Testis (tissue), 3 donors: ENCODE results near the gene BCL6B. TPM values are rescaled to one million over a fixed set of nuclear protein-coding genes. Genes with fewer than 3 reads are reported as not detected.

Experiments
- DNase-seq: peaks from one replicate; pipeline ENCODE4 v3.0.0-alpha.2; 2019
- H3K27ac ChIP-seq, 2 donors: fragments of 200-600 bp; sonication (generic); one replicate each; pipeline ENCODE4 v1.5.1; 2019
- H3K27me3 ChIP-seq: fragments of 200-600 bp; sonication (generic); one replicate; pipeline ENCODE4 v1.5.1; 2019
- H3K36me3 ChIP-seq: fragments of 200-600 bp; sonication (generic); one replicate; pipeline ENCODE4 v1.5.1; 2017; ENCODE audit warnings: low read depth; ENCODE audit errors: missing control alignments
- H3K4me1 ChIP-seq: fragments of 200-600 bp; sonication (generic); one replicate; pipeline ENCODE4 v1.5.1; 2019
- H3K4me3 ChIP-seq, 2 donors: fragments of 200-600 bp; sonication (generic); one replicate each; pipeline ENCODE4 v1.5.1; 2017 to 2019
- H3K9me3 ChIP-seq: fragments of 200-600 bp; sonication (generic); one replicate; pipeline ENCODE4 v1.5.1; 2017
- POLR2A ChIP-seq: fragments of 450-650 bp; IDR thresholded peaks from one replicate; pipeline ENCODE4 v1.6.1; 2017; ENCODE audit warnings: antibody characterized with exemption, mild to moderate bottlenecking, moderate library complexity
- WGBS, 2 donors: methylation state at CpG; one replicate each; pipeline ENCODE4 v1.1.5; 2018; 5-methylcytosine and 5-hydroxymethylcytosine counted together
- intact Hi-C: fragments of 100-400 bp; cut with DNase I; formaldehyde crosslinking; loops from one replicate; pipeline ENCODE4 v1.15.1; 2023; ENCODE audit warnings: low total_unique reads
- polyA plus RNA-seq: library from polyadenylated mRNA; stranded (reverse); fragments of 350-450 nt; fragmentation: Illumina TruSeq; extraction: RNeasy Lipid Tissue Mini Kit (QIAGEN cat#74804); gene quantifications from one replicate; pipeline ENCODE4 v1.2.3, GENCODE V29; 2014; ENCODE audit warnings: low read depth, low replicate concordance; ENCODE audit not compliant: insufficient read depth
- total RNA-seq, 2 donors: library from RNA; depleted of rRNA; stranded (reverse); fragments of >200 nt; gene quantifications; one replicate each; pipeline ENCODE4 v1.2.3, GENCODE V29; 2016
- TF ChIP-seq, protein P1 (sequence below), 3 experiments: fragments of 450-650 bp in 2 of 3; fragments of 200-600 bp in 1 of 3; sonication (generic) in 1 of 3; IDR thresholded peaks; one replicate each; pipeline ENCODE4 v1.5.1; 2016 to 2019; ENCODE audit warnings: antibody characterized with exemption in 3 of 3, mild to moderate bottlenecking in 2 of 3, moderate library complexity in 1 of 3

The BCL6B gene
- total and polyA plus RNA-seq, 3 donors from 2014 or later, result 2.5 to 4.6 (median 3.5) TPM

DNA sequence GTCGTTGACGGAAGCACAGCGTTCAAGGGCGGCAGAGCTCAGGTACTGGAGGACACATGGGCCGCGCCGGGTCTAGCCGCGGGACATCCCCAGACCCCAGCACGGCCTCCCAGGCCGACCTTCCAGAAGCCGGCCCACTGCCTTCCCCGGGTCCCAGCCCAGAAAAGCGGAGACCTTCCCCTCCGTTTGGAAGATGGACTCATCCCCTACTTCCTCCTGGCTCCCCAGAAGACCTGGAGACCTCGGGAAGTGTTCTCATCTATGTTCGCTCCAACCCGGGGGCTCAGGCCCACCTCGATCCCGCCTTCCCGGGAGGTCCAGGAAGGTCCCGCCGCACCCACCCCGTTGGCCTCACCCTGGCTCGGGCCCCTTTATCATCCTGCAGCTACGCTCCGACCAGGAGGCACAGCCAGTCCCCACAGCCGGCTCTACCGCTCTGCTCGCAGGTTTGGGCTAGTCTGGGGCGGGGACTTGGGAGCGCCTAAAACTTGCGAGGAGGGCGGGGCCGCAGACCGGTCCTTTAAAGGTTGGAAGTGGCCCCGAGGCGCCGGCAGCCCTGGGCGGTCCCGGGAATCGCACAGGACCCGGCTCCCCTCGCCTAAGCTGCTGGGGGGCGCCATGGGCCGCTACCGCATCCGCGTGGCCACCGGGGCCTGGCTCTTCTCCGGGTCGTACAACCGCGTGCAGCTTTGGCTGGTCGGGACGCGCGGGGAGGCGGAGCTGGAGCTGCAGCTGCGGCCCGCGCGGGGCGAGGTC, 27.2 kb upstream of the BCL6B start, which contains the start of gene ALOX12:
TSS of gene ALOX12 (plus strand) at position 550 of the 756 bp plus-strand sequence. CDS start at position 619, 69 bp downstream.
- no peak for TF ChIP-seq POLR2A
- TF ChIP-seq, protein P1, sequence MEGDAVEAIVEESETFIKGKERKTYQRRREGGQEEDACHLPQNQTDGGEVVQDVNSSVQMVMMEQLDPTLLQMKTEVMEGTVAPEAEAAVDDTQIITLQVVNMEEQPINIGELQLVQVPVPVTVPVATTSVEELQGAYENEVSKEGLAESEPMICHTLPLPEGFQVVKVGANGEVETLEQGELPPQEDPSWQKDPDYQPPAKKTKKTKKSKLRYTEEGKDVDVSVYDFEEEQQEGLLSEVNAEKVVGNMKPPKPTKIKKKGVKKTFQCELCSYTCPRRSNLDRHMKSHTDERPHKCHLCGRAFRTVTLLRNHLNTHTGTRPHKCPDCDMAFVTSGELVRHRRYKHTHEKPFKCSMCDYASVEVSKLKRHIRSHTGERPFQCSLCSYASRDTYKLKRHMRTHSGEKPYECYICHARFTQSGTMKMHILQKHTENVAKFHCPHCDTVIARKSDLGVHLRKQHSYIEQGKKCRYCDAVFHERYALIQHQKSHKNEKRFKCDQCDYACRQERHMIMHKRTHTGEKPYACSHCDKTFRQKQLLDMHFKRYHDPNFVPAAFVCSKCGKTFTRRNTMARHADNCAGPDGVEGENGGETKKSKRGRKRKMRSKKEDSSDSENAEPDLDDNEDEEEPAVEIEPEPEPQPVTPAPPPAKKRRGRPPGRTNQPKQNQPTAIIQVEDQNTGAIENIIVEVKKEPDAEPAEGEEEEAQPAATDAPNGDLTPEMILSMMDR (IDR thresholded peaks at IDR 0.05), result no peak
- H3K27ac ChIP-seq, result no peak within 1 kb of the TSS
- 26 to 41% methylated on average over 7 to 56 of the region's 64 CpGs for WGBS, 2 donors
- H3K4me1 ChIP-seq, result no peaks in the 10 kb centered on the region
- no peaks in the 10 kb centered on the region for H3K27me3 ChIP-seq
- H3K4me3 ChIP-seq, result peak within 1 kb of the TSS; percentile 9 to 40
- no peak for DNase-seq
- intact Hi-C loops, result no loop called here
- H3K36me3 ChIP-seq, result no peaks in the 10 kb centered on the region
- H3K9me3 ChIP-seq, result no peaks in the 10 kb centered on the region

DNA sequence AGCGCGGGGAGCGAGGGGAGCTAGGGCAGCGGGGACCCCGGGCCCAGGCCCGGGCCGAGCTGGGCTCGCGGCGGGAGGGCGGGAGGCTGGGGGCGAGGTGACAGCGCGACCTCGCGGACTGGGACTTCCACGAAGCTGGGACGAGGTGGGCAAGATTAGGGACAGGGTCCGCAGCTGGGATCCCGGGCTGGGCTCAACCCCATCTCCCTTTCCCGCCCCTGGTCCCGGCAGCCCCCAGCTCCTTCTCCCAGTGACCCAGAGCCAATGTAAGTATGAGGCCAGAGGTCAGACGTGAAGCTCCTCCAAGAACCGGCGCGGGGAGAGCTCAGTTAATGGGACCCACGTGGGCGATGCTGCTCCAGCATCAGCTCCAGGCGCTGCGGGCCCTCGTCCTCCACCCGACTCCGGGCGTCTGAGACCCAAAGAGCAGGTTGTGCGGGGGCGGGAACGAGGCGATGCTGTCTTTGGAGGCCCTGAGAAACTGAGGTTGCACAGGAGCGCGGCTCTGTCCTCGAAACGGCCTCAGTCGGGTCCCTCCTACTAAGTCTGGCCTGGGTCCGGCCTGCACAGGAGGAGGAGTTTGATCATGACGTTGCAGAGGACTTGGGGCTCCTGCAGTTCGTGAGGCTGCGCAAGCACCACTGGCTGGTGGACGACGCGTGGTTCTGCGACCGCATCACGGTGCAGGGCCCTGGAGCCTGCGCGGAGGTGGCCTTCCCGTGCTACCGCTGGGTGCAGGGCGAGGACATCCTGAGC, 26.4 kb upstream of the BCL6B start:
- 49 to 61% methylated on average over 28 to 57 of the region's 58 CpGs for WGBS, 2 donors

DNA sequence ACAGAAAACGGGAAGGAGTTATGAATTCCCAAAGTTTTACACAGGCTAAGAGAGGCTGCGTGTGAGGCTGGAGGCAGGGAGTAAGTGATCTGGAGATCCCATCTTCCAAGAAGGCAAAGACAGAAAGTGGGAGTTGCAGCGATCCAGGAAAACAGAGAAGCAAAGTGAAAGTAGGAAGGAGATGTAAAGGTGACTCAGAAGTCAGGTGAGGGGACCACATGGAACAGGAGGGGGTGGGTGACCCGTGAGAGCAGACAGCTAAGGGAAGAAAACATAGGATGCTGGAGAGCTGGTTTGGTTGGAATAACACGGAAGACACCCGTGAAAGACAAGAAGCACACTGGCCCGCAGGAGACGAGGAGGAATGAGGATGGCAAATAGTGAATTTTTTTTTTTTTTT, 25.7 kb upstream of the BCL6B start:
- intact Hi-C loops, result no loop called here
- Histone ChIP-seq H3K36me3 (no peaks in the 10 kb centered on the region), H3K9me3 (no peaks in the 10 kb centered on the region), H3K27ac (no peak overlapping the region), H3K4me1 (no peaks in the 10 kb centered on the region), H3K4me3 (no peak overlapping the region), H3K27me3 (no peaks in the 10 kb centered on the region)
- 63 to 70% methylated on average over 8 of the region's 8 CpGs for WGBS, 2 donors
- TF ChIP-seq, protein P1 (IDR thresholded peaks at IDR 0.05), result no peak
- no peak for TF ChIP-seq POLR2A
- DNase-seq, result no peak

More for the DNA sequence above, 26.4 kb upstream of the BCL6B start:
- no peak for DNase-seq
- no peaks in the 10 kb centered on the region for H3K36me3 ChIP-seq
- H3K4me3 ChIP-seq, result peak overlapping the region; percentile 9 to 40
- H3K9me3 ChIP-seq, result no peaks in the 10 kb centered on the region
- no peaks in the 10 kb centered on the region for H3K27me3 ChIP-seq
- TF ChIP-seq POLR2A, result no peak
- TF ChIP-seq, protein P1 (IDR thresholded peaks at IDR 0.05), result no peak
- no peaks in the 10 kb centered on the region for H3K4me1 ChIP-seq
- intact Hi-C loops, result no loop called here
- H3K27ac ChIP-seq, result no peak overlapping the region

DNA sequence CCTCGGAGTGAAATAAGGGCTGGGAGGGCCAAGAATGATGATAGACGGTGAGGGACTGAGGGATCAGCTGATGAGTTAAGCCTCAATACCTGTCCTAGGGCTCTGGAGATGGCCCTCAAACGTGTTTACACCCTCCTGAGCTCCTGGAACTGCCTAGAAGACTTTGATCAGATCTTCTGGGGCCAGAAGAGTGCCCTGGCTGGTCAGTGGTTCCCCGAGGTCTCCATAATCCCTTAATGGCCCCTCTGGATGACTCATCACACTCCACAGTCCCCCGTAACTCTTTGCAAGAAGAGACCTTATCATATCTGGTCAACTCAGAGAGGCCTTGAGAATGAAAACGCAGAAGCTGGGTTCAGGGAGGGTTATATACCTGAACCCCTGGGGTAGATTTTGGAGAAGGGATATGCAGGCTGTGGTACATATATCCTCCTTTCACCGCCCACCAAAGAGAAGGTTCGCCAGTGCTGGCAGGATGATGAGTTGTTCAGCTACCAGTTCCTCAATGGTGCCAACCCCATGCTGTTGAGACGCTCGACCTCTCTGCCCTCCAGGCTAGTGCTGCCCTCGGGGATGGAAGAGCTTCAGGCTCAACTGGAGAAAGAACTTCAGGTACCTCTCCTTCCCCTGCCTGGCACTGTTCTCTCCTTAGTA, 23.9 kb upstream of the BCL6B start:
- TF ChIP-seq POLR2A, result no peak
- TF ChIP-seq, protein P1 (IDR thresholded peaks at IDR 0.05), result no peak
- Histone ChIP-seq H3K36me3 (no peaks in the 10 kb centered on the region), H3K4me3 (no peak overlapping the region), H3K27ac (no peak overlapping the region), H3K4me1 (no peaks in the 10 kb centered on the region), H3K27me3 (no peaks in the 10 kb centered on the region), H3K9me3 (no peaks in the 10 kb centered on the region)
- 82 to 89% methylated on average over 11 of the region's 11 CpGs for WGBS, 2 donors
- no peak for DNase-seq
- intact Hi-C loops, result no loop called here
